Activated effector memory CD4-positive, alpha-beta T cell treated with Interleukin-2 at 50 U/mL for 16 hours (primary cell): ENCODE results near the gene ARHGEF9.
"Not testable (repeated sequence)": the region's sequence is repeated elsewhere in the genome, so short reads cannot be mapped to it uniquely, and the experiment has no call there.

Experiments used
- DNase-seq: peaks from one replicate; pipeline ENCODE4 v3.0.0-alpha.2; 2020

The ARHGEF9 gene

GRCh38 chrX:63784902-63785707 lies at the start of gene ARHGEF9:
TSS of gene ARHGEF9 (minus strand) at chrX:63785214. CDS start at chrX:63785145, 69 bp downstream.
- DNase-seq, result no peak

DNA sequence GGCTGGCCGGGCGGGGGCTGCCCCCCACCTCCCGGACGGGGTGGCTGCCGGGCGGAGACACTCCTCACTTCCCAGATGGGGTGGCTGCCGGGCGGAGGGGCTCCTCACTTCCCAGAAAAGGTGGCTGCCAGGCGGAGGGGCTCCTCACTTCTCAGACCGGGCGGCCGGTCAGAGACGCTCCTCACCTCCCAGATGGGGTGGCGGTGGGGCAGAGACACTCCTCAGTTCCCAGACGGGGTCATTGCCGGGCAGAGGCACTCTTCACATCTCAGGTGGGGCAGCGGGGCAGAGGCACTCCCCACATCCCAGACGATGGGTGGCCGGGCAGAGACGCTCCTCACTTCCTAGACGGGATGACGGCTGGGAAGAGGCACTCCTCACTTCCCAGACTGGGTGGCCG lies 40.4 kb upstream of the ARHGEF9 start:
- DNase-seq, result not testable (repeated sequence)

- no peak for DNase-seq
Measured at GRCh38 chrX:63818156-63818555, 33.1 kb upstream of the ARHGEF9 start.

GRCh38 chrX:63817696-63818095 lies 32.7 kb upstream of the ARHGEF9 start:
- DNase-seq, result no peak

- no peak for DNase-seq
Measured at GRCh38 chrX:63812823-63813222, 27.8 kb upstream of the ARHGEF9 start.

DNA sequence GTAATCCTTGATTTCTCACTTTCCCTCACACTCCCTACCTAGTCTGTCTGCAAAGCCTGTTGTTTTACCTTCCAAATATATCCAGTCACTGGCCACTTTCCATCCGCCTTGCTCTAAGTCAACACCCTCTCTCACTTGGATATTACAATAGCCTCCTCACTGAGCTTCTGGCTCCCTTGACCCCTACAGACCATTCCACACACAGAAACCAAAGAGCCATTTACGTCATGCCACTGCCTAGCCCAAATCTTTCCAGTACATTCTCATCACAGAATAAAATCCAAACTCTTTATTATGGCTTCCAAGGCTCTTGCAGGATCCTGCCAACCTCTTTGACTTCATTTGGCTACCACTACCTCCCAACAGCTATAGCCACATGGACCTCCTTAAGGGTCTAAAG lies 25.7 kb upstream of the ARHGEF9 start:
- DNase-seq, result no peak

DNA sequence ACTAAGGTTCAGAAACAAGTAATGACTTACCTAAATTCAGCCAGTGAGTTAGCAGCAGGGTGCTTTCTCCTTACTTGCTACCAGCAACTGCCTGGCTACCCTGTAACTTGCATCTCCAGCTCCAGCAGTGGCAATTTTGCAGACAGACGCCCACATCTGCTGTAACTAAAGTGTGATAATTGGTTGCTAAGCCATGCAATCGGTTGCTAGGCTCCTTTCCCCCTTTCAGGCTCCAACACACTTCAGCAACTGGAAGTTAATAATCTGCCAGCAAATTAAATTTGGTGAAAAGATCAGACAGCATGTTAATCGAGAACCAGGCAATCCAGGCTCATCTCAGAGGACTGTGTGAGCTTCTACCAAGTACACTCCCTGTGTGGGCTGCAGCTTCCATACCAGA lies 24.2 kb upstream of the ARHGEF9 start:
- no peak for DNase-seq

DNA sequence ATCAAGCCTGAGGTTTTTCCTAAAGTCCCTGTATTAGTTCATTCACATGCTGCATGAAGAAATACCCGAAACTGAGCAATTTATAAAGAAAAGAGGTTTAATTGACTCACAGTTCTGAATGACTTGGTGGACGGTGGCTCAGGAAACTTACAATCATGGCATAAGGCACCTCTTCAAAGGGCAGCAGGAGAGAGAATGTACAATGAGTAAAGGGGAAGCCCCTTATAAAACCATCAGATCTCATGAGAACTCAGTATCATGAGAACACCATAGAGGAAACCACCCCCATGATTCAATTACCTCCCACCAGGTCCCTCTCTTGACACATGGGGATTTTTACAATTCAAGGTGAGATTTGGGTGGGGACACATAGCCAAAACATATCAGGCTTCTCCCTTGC lies 10.4 kb upstream of the ARHGEF9 start:
- not testable (repeated sequence) for DNase-seq

GRCh38 chrX:63785708-63786040 lies 660 bp upstream of the ARHGEF9 start:
- DNase-seq, result no peak

- no peak for DNase-seq
Measured at GRCh38 chrX:63784346-63784901, 590 bp downstream of the ARHGEF9 start.

GRCh38 chrX:63782515-63782914 lies 2.5 kb downstream of the ARHGEF9 start:
- DNase-seq, result no peak

DNA sequence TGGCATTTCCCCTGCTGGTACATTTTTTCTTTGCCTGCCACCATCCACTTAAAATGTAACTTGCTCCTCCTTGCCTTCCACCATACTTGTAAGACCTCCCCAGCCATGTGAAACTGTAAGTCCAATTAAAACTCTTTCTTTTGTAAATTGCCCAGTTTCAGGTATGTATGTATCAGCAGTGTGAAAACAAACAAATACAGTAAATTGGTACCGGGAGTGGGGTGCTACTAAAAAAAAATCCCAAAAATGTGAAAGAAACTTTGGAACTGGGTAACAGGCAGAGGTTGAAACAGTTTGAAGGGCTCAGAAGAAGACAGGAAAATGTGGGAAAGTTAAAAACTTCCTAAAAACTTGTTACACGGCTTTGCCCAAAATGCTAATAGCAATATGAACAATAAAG lies 16.3 kb downstream of the ARHGEF9 start:
- no peak for DNase-seq

DNA sequence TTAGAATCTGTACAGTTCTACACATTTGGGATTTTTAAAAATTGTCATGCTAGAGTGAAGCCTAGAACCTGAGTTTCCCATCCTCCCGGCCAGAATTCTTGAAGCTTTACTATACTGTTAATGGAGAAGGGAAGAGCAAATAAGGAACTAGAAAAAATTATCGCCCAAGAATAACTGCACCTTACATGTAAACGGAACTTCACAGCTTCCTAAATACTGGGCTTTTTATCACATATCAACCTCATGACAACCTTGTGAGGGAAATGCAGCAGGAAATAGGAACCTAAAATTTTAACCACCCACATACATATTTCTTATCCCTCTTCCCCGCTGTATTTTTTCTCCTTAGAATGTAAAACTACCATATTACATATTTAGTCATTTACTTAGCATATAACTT lies 19.3 kb downstream of the ARHGEF9 start:
- no peak for DNase-seq

DNA sequence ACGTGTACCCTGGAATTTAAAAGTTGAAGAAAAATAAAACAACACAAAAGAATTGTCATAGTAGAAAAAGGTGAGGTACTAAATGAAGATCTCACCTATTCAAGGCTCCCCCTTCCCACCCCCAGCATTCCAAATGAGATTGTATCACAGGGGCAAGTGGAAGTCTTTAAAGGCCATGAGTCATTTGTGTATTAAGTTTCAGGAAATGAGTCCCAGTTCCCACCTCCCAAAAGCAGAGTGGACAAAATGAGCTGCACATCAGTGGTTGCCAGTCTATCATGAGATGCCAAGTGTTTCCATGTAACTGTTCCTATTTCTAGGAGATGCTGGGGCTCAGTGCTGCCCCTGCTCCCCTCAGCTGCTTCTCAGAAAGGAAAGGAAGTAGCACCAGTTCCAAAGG lies 20.1 kb downstream of the ARHGEF9 start:
- no peak for DNase-seq

DNA sequence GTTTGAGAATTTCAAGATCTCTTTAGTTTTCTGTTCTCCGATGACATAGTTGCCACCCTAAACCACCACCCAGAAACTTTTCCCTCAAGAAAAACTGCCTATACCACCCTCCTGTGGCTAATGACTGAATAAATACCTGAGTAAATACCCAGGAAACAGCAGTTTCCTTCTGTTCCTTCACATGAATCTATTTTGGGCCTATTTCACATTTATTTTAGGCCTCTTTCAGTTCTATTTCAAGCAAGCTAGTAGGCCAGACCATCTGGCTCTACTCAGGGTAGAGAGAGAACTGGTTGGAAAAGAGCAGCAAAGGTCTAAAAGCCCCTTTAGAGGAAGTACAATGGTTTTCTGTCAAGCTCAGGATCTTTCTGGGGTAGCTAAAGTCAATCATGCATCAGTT lies 23.4 kb downstream of the ARHGEF9 start:
- no peak for DNase-seq

GRCh38 chrX:63758011-63758410 lies 27.0 kb downstream of the ARHGEF9 start:
- DNase-seq, result no peak

DNA sequence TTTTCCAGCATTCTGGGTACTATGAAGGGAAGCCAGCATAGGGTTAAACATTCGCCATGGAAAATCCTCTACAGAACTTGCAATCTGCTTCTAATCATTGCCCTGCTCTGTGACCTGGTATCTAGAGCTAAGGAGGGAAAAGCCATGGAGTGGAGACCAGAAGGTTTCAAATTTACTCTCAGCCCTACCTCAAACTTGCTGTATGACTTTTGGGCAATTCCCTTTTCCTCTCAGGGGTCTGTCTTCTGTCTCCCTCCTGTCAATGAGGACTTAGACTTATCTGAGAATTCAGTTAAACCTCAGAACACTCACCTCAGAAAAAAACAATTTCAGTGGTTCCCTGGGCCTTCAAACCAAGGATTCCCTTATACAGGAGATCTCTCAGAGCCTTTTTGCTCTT lies 29.1 kb downstream of the ARHGEF9 start:
- DNase-seq, result no peak

DNA sequence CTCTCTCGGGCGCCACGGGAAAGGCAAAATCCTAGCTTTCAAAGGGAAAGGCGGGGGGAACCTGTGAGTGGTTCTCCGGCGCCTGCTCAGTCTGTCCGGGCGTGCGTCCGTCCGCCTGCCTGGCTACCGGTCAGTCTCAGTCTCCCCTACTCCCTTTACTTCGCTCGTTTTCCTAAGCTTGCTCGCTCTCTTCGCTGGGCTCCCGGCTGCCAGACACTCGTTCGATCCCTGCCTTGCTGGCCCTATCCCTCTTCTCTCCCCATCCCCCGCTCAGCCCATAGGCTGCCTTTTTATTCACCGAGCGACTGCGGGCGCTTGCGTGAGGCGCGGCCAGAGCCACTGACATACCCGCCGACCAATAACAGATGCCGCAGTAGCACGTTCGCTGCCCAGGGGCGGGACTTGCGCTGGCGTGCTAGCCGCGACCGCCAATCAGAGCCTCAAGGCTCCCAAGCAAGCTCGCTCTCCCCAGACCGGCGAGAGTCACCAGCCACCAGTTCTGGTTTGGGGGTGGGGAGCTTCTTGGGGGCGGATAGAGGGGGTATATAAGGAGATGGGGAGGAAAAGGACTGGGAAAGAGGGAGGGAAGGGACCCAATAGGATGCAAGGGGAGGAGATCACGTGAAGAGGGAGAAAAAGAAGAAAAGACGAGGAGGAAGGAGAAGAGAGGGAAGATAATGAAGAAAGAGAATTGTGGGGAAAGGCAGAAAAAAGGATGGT lies 30.0 kb downstream of the ARHGEF9 start:
- peak; percentile 81 for DNase-seq

DNA sequence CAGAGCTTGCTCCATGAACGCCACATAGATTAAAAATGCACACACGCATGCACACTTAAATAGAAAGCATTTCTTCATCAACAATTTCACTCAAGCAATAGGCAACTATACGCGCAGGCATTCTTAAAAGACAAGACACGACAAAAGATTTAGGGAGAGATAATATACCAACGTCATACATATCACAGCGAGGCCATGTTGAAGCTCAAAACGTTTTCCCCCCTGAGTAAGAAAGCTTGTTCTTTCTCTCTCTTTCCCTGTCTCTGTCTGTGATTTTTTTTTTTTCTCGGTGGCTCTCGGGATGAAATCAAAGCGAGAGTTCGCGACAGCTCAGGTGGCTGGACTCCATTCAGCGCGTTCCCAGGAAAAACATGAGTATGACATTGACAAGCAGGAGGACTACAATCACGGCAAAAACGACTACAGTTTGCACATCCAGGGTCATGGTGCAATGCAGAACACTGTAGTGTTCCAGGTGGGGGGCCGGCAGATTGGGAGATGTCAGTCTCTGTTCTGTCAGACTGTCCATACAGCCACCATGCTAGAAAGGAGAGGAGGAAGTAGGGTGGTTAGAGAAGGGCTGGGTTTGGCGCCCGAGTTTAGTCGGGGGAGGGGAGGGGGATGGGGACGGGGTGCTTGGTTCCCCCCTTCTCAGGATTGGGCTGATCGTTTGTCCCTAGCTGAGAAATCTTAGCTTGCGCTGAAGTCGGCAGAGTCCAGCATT lies 30.7 kb downstream of the ARHGEF9 start:
- no peak for DNase-seq

DNA sequence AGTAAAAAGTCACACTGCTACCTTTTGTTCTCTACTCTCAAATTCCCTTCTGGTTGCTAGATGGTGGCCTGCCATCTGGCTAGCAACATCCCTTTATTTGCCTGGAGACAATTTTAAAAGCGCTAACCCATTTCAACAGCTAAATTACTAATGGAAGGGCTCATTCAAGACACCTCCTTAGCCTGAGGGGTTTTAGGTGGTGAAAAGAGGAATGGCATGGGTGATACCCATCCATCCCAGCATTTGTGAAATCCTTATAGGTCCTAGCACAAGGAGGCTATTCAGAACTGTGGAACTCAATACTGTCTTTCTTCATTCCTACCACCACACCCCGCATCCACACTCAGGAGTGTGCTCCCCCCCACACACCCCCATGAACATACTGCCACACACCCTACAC lies 33.5 kb downstream of the ARHGEF9 start:
- DNase-seq, result no peak

- DNase-seq, result no peak
Measured at GRCh38 chrX:63750811-63751210, 34.2 kb downstream of the ARHGEF9 start.

GRCh38 chrX:63747331-63747730 lies 37.7 kb downstream of the ARHGEF9 start:
- no peak for DNase-seq

- DNase-seq, result no peak
Measured at GRCh38 chrX:63746715-63747114, 38.3 kb downstream of the ARHGEF9 start.

- no peak for DNase-seq
Measured at GRCh38 chrX:63746278-63746677, 38.7 kb downstream of the ARHGEF9 start.
